Measurements from ENCODE around the gene CDH23. TPM values are rescaled to one million over a fixed set of nuclear protein-coding genes. Genes with fewer than 3 reads are reported as not detected.

CDH23 gene
- total and polyA plus RNA-seq, 2 of the 8 experiments (the other 6 are each of a cell fraction or from before 2014, with no cell fraction given): 1.9 to 4.9 TPM

DNA sequence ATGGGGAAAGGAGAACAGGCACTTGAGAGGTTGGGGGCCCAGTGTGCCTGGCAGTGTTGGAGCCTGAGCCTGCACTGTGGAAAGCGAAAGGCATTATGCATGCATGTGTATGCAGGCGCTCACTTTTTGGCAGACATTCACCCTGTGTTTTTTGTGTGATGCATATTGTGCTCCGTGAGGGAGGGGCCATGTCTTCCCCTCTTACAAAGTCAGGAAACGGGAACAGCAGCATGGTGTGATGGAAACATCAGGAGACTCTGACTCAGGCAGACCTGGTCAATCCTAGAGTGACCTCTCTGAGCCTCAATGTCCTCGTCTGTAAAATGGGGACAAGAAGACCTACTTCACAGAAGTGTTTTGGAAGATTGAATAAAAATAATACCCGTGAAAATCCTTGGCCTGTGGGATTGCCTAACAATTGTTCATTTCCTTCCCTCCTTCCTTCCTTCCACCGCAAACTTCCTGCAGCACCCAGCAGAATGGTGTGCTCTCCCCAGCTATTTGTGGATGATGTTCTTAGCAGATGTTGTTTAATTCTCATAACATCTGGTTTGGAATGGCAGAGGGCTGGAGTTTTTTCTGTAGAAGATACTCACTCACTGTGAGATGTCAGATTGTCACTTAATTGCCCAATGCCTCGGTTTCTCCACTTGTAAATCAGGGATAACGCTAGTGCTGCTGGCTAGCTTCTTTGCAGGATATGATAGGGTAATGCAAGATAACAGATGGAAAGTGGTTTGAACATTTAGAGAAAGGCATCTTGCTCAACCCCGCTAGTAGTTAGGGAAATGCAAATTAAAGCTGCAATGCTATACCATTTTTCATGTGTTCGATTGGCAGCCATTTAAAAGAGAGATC lies 39.8 kb downstream of the CDH23 start:
- Histone ChIP-seq H3K4me3 (ENCODE audit: extremely low read depth in 1 of 4, insufficient read depth in 2 of 4, low read depth in 3 of 4, low read length in 4 of 4) (no peak overlapping the region), H3K56ac (replicated peaks; ENCODE audit: insufficient read length, low read depth, low read length) (no peak overlapping the region), H3K23me2 (ENCODE audit: low read depth, low read length) (peaks cover 4% of the 10 kb centered on the region; the same call in 1 of the 2 replicates), H3K9me3 (ENCODE audit: insufficient read depth in 2 of 2, low read depth in 1 of 2, low read length in 1 of 2) (no peaks in the 10 kb centered on the region), H3K79me1 (ENCODE audit: low read depth, low read length) (no peaks in the 10 kb centered on the region), H4K20me1 (replicated peaks in 1 of 2; ENCODE audit: control insufficient read depth in 1 of 2, insufficient read depth in 2 of 2, low read length in 2 of 2) (peaks cover 0 to 6% of the 10 kb centered on the region in 2 experiments), H3K9ac (replicated peaks in 1 of 4; ENCODE audit: extremely low read depth in 1 of 4, low read depth in 3 of 4, low read length in 3 of 4) (no peak overlapping the region), H3K36me3 (ENCODE audit: control insufficient read depth in 2 of 4, insufficient read depth in 4 of 4, low read length in 3 of 4) (no peaks in the 10 kb centered on the region), H3K14ac (ENCODE audit: insufficient read length) (no peak overlapping the region), H4K8ac (ENCODE audit: extremely low read depth, insufficient read depth, low read length) (no peak overlapping the region), H3K27ac (ENCODE audit: low read depth, low read length) (no peak overlapping the region), H3K4me1 (replicated peaks in 1 of 4; ENCODE audit: control insufficient read depth in 3 of 4, insufficient read depth in 4 of 4, low read length in 3 of 4) (peaks cover 0 to 2% (median 0%) of the 10 kb centered on the region in 4 experiments; a peak in 2 of 7 replicates), H2AFZ (ENCODE audit: low read length) (no peak overlapping the region), H3K27me3 (replicated peaks in 1 of 4; ENCODE audit: control insufficient read depth in 3 of 4, extremely low read depth in 1 of 4, insufficient read depth in 3 of 4, low read length in 3 of 4) (no peaks in the 10 kb centered on the region), H3K4ac (replicated peaks; ENCODE audit: insufficient read length, low read depth, low read length) (no peak overlapping the region), H4K91ac (replicated peaks; ENCODE audit: insufficient read length, low read length) (no peak overlapping the region), H2AK5ac (ENCODE audit: low read depth, low read length) (no peak overlapping the region), H2BK5ac (ENCODE audit: low read depth, low read length) (peak overlapping the region; percentile 32), H3K79me2 (ENCODE audit: control insufficient read depth in 1 of 2, insufficient read depth in 2 of 2, low read length in 2 of 2) (no peaks in the 10 kb centered on the region), H3K18ac (ENCODE audit: extremely low read depth, low read length) (no peak overlapping the region), H4K5ac (ENCODE audit: insufficient read length, low read depth, low read length) (no peak overlapping the region), H2BK12ac (ENCODE audit: low read depth, low read length) (no peak overlapping the region), H3K23ac (ENCODE audit: insufficient read length) (no peak overlapping the region), H2BK15ac (ENCODE audit: low read length) (peak overlapping the region; percentile 72; the same call in 1 of the 2 replicates), H3K4me2 (ENCODE audit: insufficient read depth in 1 of 2, low read depth in 2 of 2, low read length in 2 of 2) (no peak overlapping the region), H2BK20ac (ENCODE audit: low read length) (no peak overlapping the region), H2BK120ac (replicated peaks; ENCODE audit: low read depth, low read length) (no peak overlapping the region)
- WGBS, 2 experiments (ENCODE audit: extremely low coverage in 1 of 2, insufficient coverage in 1 of 2, insufficient read length in 1 of 2, insufficient replicate concordance in 2 of 2, low coverage in 1 of 2, low lambda C conversion rate in 2 of 2, missing lambda C conversion rate in 1 of 2): 85% methylated on average over 11 of the region's 11 CpGs; no CpG with 5 or more reads in 1 of the 2 experiments
- CTCF ChIA-PET (ENCODE audit: partially characterized antibody): interaction anchor here (0.8 to 1.4 kb wide), 7 partner anchors 9 to 86 kb away, joined by 3 to 5 read pairs (median 4); no protein-coding TSS in a partner anchor
- POLR2A ChIA-PET (ENCODE audit: partially characterized antibody): no interaction called here
- no peak for FAIRE-seq
- DNase-seq (ENCODE audit: low read depth in 1 of 2, low spot score in 2 of 2): no peak
- TF ChIP-seq NRF1 (IDR thresholded peaks at IDR 0.05; ENCODE audit: low read depth, low read length): no peak
- TF ChIP-seq SP4 (IDR thresholded peaks at IDR 0.05; ENCODE audit: low read length): no peak
- TF ChIP-seq, protein P1, sequence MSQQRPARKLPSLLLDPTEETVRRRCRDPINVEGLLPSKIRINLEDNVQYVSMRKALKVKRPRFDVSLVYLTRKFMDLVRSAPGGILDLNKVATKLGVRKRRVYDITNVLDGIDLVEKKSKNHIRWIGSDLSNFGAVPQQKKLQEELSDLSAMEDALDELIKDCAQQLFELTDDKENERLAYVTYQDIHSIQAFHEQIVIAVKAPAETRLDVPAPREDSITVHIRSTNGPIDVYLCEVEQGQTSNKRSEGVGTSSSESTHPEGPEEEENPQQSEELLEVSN (IDR thresholded peaks at IDR 0.05): no peak
- TF ChIP-seq SIX5 (IDR thresholded peaks at IDR 0.05; ENCODE audit: low read depth, low read length): no peak
- no peak for TF ChIP-seq CEBPB (IDR thresholded peaks at IDR 0.05; ENCODE audit: low read depth, low read length)
- TF ChIP-seq RAD21 (IDR thresholded peaks at IDR 0.05 in 1 of 2, conservative IDR thresholded peaks at IDR 0.05 in 1 of 2; ENCODE audit: low read depth in 2 of 2, low read length in 2 of 2): no peak
- no peak for TF ChIP-seq RFX5 (IDR thresholded peaks at IDR 0.05; ENCODE audit: borderline replicate concordance, low read depth, low read length)
- TF ChIP-seq EGR1 (IDR thresholded peaks at IDR 0.05; ENCODE audit: borderline replicate concordance, low read depth, low read length): no peak
